ENCODE measurements around the gene CAMTA2. TPM values are rescaled to one million over a fixed set of nuclear protein-coding genes. Genes with fewer than 3 reads are reported as not detected.

The CAMTA2 gene
- total RNA-seq, 2 experiments from 2014 or later, result 101 to 109 TPM

DNA sequence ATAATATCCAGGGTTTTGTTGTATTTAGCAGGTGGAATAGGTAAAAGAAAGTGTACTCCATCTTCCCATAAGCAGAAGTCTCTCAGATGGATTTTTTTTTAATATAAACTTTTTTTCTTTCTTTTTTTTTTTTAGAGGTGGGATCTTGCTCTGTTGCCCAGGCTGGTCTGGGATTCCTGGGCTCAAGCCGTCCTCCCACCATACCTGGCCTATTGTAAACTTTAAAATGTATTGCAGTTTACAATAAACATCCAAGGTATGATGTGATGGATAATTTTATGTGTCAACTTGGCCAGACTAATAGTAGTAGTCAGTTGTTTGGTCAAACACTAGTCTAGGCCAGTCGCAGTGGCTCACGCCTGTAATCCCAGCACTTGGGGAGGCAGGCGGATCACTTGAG is 66.2 kb downstream of the CAMTA2 start:
- Mint-ChIP-seq H3K27me3 (no peaks in the 10 kb centered on the region), H3K27ac (no peak overlapping the region), H3K9me3 (no peaks in the 10 kb centered on the region), H3K4me1 (ENCODE audit: low read depth) (no peaks in the 10 kb centered on the region), H3K36me3 (no peaks in the 10 kb centered on the region), H3K4me3 (no peak overlapping the region)
- no peak for DNase-seq
- ChIA-PET CTCF (interaction anchor here (1.2 kb wide), 1 partner anchor 13 kb away, joined by 3 read pairs; no protein-coding TSS in a partner anchor), POLR2A (no interaction called here)
- intact Hi-C loops (cut with micrococcal nuclease), result no loop called here

- CTCF ChIA-PET, result interaction anchor here (1.2 to 1.6 kb wide), 3 partner anchors 12 to 19 kb away, joined by 3 to 4 read pairs (median 3); partner anchors contain the start of genes RNF167 and SLC25A11
- intact Hi-C loops (cut with micrococcal nuclease), result no loop called here
- Mint-ChIP-seq H3K9me3 (no peaks in the 10 kb centered on the region), H3K27ac (no peak overlapping the region), H3K4me3 (no peak overlapping the region), H3K36me3 (no peaks in the 10 kb centered on the region), H3K4me1 (ENCODE audit: low read depth) (no peaks in the 10 kb centered on the region), H3K27me3 (no peaks in the 10 kb centered on the region)
- POLR2A ChIA-PET, result interaction anchor here (0.9 kb wide), 1 partner anchor 12 kb away, joined by 5 read pairs; no protein-coding TSS in a partner anchor
- DNase-seq, result no peak
These were observed 67.0 kb downstream of the CAMTA2 start for GRCh38 chr17:4920351-4921048.

- no peak overlapping the region for H3K4me3 Mint-ChIP-seq
- intact Hi-C loops (cut with micrococcal nuclease), result no loop called here
- H3K36me3 Mint-ChIP-seq, result no peaks in the 10 kb centered on the region
- no peak overlapping the region for H3K27ac Mint-ChIP-seq
- H3K9me3 Mint-ChIP-seq, result no peaks in the 10 kb centered on the region
- H3K4me1 Mint-ChIP-seq (ENCODE audit: low read depth), result no peaks in the 10 kb centered on the region
- no peak for DNase-seq
- CTCF ChIA-PET, result interaction anchor here (1.2 to 1.6 kb wide), 3 partner anchors 11 to 20 kb away, joined by 3 to 4 read pairs (median 3); partner anchors contain the start of genes CHRNE, RNF167 and SLC25A11
- POLR2A ChIA-PET, result no interaction called here
- H3K27me3 Mint-ChIP-seq, result no peaks in the 10 kb centered on the region
These were observed 67.9 kb downstream of the CAMTA2 start for GRCh38 chr17:4919511-4920047.

Small RNAs within 50 kb of the gene (microRNA-seq; reads per million reads assigned to microRNA genes)
- gene MIR6864 (ENCODE audit: borderline microRNAs expressed, borderline number of aligned reads, borderline replicate concordance), result 2.0 reads per million
- gene MIR6865 (ENCODE audit: borderline microRNAs expressed, borderline number of aligned reads, borderline replicate concordance), result not detected

Other genes with a start within 250 kb of the CAMTA2 start
- gene ZMYND15, start 247.8 kb downstream of the CAMTA2 start, total RNA-seq, result under 1 TPM; 0.10 to 0.24 TPM
- 1 to 10 TPM; 3.1 to 3.4 TPM for gene CXCL16, start 247.7 kb downstream of the CAMTA2 start, total RNA-seq
- gene TM4SF5, start 215.8 kb downstream of the CAMTA2 start, total RNA-seq, result not detected
- gene VMO1, start 201.3 kb downstream of the CAMTA2 start, total RNA-seq, result not detected
- not detected for gene GLTPD2, start 198.7 kb downstream of the CAMTA2 start, total RNA-seq
- 100 to 1,000 TPM; 165 to 177 TPM for gene PSMB6, start 191.5 kb downstream of the CAMTA2 start, total RNA-seq
- 10 to 100 TPM; 15.8 to 19.3 TPM for gene PLD2, start 180.5 kb downstream of the CAMTA2 start, total RNA-seq
- 10 to 100 TPM; 67.5 to 79.3 TPM for gene MINK1, start 154.3 kb downstream of the CAMTA2 start, total RNA-seq
- gene C17orf107, start 88.1 kb downstream of the CAMTA2 start, total RNA-seq, result 1 to 10 TPM; 2.3 to 2.5 TPM
- under 1 TPM; 0.45 to 0.56 TPM for gene CHRNE, start 84.6 kb downstream of the CAMTA2 start, total RNA-seq
- gene GP1BA, start 55.4 kb downstream of the CAMTA2 start, total RNA-seq, result not detected
- 10 to 100 TPM; 70.5 to 72.5 TPM for gene SLC25A11, start 47.6 kb downstream of the CAMTA2 start, total RNA-seq
- gene RNF167, start 47.4 kb downstream of the CAMTA2 start, total RNA-seq, result 100 to 1,000 TPM; 130 to 157 TPM
- gene PFN1, start 39.1 kb downstream of the CAMTA2 start, total RNA-seq, result 1,000 to 10,000 TPM; 1,907 to 1,923 TPM
- 10 to 100 TPM; 26.5 to 26.8 TPM for gene ENO3, start 36.6 kb downstream of the CAMTA2 start, total RNA-seq
- gene SPAG7, start 19.9 kb downstream of the CAMTA2 start, total RNA-seq, result 10 to 100 TPM; 60.6 to 65.8 TPM
- under 1 TPM in 1 of 2 experiments, not detected in 1; 0.40 TPM for gene INCA1, start 9.8 kb upstream of the CAMTA2 start, total RNA-seq
- 10 to 100 TPM; 43.9 to 48.8 TPM for gene KIF1C, start 10.3 kb upstream of the CAMTA2 start, total RNA-seq
- under 1 TPM; 0.31 to 0.36 TPM for gene SLC52A1, start 47.8 kb upstream of the CAMTA2 start, total RNA-seq
- gene ZFP3, start 90.8 kb upstream of the CAMTA2 start, total RNA-seq, result 1 to 10 TPM; 1.8 to 1.9 TPM
- 10 to 100 TPM; 13.6 to 14.2 TPM for gene ZNF232, start 124.2 kb upstream of the CAMTA2 start, total RNA-seq
- under 1 TPM; 0.05 TPM for gene USP6, start 128.4 kb upstream of the CAMTA2 start, total RNA-seq
- gene ZNF594, start 204.2 kb upstream of the CAMTA2 start, total RNA-seq, result 1 to 10 TPM; 5.3 to 6.2 TPM
- not detected for gene SCIMP, start 247.2 kb upstream of the CAMTA2 start, total RNA-seq

Data from activated CD4-positive, alpha-beta memory T cell treated with anti-CD3 and anti-CD28 coated beads for 36 hours (primary cell).